K562 (cell line): ENCODE data around the gene RNF123. TPM values are rescaled to one million over a fixed set of nuclear protein-coding genes. Genes with fewer than 3 reads are reported as not detected.

Experiments
- ATAC-seq: fragments of 200-7000 bp; cut with Tn5 transposase; 3 replicates; pipeline ENCODE4 v1.9.1; 2020; ENCODE audit warnings: moderate library complexity
- BruUV-seq: library from RNA; stranded (reverse); fragments of 400-500 nt; replicated peaks from 2 replicates; lab custom pipeline; 2021; lab: Mats Ljungman, UMichigan
- CTCF ChIA-PET: fragments of 300-600 bp; formaldehyde crosslinking; extraction: SDS; loops from one replicate; lab custom pipeline; 2021; ENCODE audit warnings: low intra/inter-chr PET ratio; lab: Yijun Ruan, JAX
- POLR2A ChIA-PET: fragments of 300-600, 350-650 bp; sonication (Branson Sonifier 250); formaldehyde crosslinking; extraction: SDS; loops from one replicate; lab custom pipeline; 2021; ENCODE audit warnings: antibody characterized with exemption, inconsistent platforms; lab: Yijun Ruan, JAX
- DNase-seq, 4 experiments: peaks; one replicate each; pipeline versions ENCODE4 v3.0.0 to v3.0.0-alpha.2; 2011 to 2018; ENCODE audit warnings: low spot score in 3 of 4, mixed read lengths in 3 of 4; ENCODE audit errors: extremely low read depth in 1 of 4
- FAIRE-seq: peaks from 2 replicates; lab custom pipeline; 2011; peaks lifted over from hg19 to GRCh38; lab: Jason Lieb, UNC
- H2AFZ ChIP-seq: 2 replicates; pipeline ENCODE4 v1.6.0; 2011; ENCODE audit warnings: low read depth, low read length, control low read depth, inconsistent platforms
- H3K27ac ChIP-seq: fragments of 200-600 bp; 3 replicates; pipeline ENCODE4 v1.8.0; 2011; ENCODE audit warnings: low read depth, mild to moderate bottlenecking, control low read depth, inconsistent platforms, low read length, moderate library complexity, mixed read lengths; ENCODE audit errors: extremely low read depth
- H3K27me3 ChIP-seq, 2 experiments: fragments of 300-600 bp in 1 of 2; 2 replicates in 1 of 2; 3 replicates in 1 of 2; pipeline versions ENCODE4 v1.6.0 to v1.8.0; 2011; ENCODE audit warnings: inconsistent platforms in 2 of 2, low read length in 2 of 2, mild to moderate bottlenecking in 1 of 2, mixed read lengths in 1 of 2, moderate library complexity in 1 of 2; ENCODE audit not compliant: control insufficient read depth in 2 of 2, insufficient read depth in 2 of 2
- H3K36me3 ChIP-seq: fragments of 300-600 bp; 3 replicates; pipeline ENCODE4 v1.8.0; 2011; ENCODE audit warnings: mild to moderate bottlenecking, low read length, inconsistent platforms; ENCODE audit not compliant: control insufficient read depth, insufficient read depth
- H3K4me1 ChIP-seq, 2 experiments: fragments of 200-600 bp in 1 of 2; replicated peaks in 1 of 2; 2 replicates in 1 of 2; 3 replicates in 1 of 2; pipeline versions ENCODE4 v1.5.1 to v1.8.0; 2011; ENCODE audit warnings: inconsistent platforms in 2 of 2, low read length in 2 of 2, mild to moderate bottlenecking in 1 of 2, mixed read lengths in 1 of 2, moderate library complexity in 1 of 2; ENCODE audit not compliant: control insufficient read depth in 2 of 2, insufficient read depth in 2 of 2
- H3K4me2 ChIP-seq: 2 replicates; pipeline ENCODE4 v1.6.1; 2011; ENCODE audit warnings: low read length, control low read depth, inconsistent platforms, mixed read lengths; ENCODE audit not compliant: insufficient read depth
- H3K4me3 ChIP-seq: fragments of 200-600 bp; sonication (generic), shearing (Covaris generic); 2 replicates; pipeline ENCODE4 v1.5.1; 2016; ENCODE audit warnings: control low read depth, inconsistent platforms
- H3K79me2 ChIP-seq: fragments of 200-600 bp; 3 replicates; pipeline ENCODE4 v1.8.0; 2011; ENCODE audit warnings: low read length, inconsistent platforms; ENCODE audit not compliant: control insufficient read depth, insufficient read depth
- H3K9ac ChIP-seq, 2 experiments: 2 replicates each; pipeline versions ENCODE4 v1.6.0 to v1.6.1; 2011; ENCODE audit warnings: low read depth in 2 of 2, low read length in 2 of 2, control low read depth in 1 of 2, inconsistent platforms in 1 of 2, mild to moderate bottlenecking in 1 of 2, mixed read lengths in 1 of 2; ENCODE audit not compliant: insufficient read depth in 1 of 2
- H3K9me1 ChIP-seq: one replicate; pipeline ENCODE4 v1.6.0; 2011; ENCODE audit warnings: inconsistent platforms, mild to moderate bottlenecking, low read length, moderate library complexity; ENCODE audit not compliant: control insufficient read depth, insufficient read depth
- H3K9me3 ChIP-seq: replicated peaks from 2 replicates; pipeline ENCODE4 v1.5.1; 2011; ENCODE audit warnings: low read depth, low read length, inconsistent platforms; ENCODE audit not compliant: control insufficient read depth, insufficient read depth
- H4K20me1 ChIP-seq: replicated peaks from 2 replicates; pipeline ENCODE4 v1.6.1; 2011; ENCODE audit warnings: low read length, inconsistent platforms, mixed read lengths; ENCODE audit not compliant: control insufficient read depth, insufficient read depth
- ATF3 ChIP-seq, 2 experiments: fragments of 450-650 bp in 1 of 2; sonication (generic) in 1 of 2; formaldehyde crosslinking in 1 of 2; IDR thresholded peaks in 1 of 2; conservative IDR thresholded peaks in 1 of 2; 2 replicates each; pipeline versions ENCODE4 v1.6.1 to v1.8.1; 2016 to 2023; ENCODE audit warnings: mild to moderate bottlenecking in 2 of 2, moderate library complexity in 2 of 2, inconsistent platforms in 1 of 2, missing genetic modification reagents in 1 of 2
- ATF7 ChIP-seq: fragments of 450-650 bp; IDR thresholded peaks from 2 replicates; pipeline ENCODE4 v1.7.1; 2014; ENCODE audit warnings: mild to moderate bottlenecking, moderate library complexity
- CBX5 ChIP-seq: IDR thresholded peaks from 2 replicates; pipeline ENCODE4 v1.6.1; 2014; ENCODE audit warnings: low read depth, borderline replicate concordance
- CCNT2 ChIP-seq: IDR thresholded peaks from 2 replicates; pipeline ENCODE4 v1.6.1; 2011; ENCODE audit warnings: borderline replicate concordance, low read depth, mild to moderate bottlenecking, moderate library complexity, mixed read lengths, low read length; ENCODE audit not compliant: insufficient read length; ENCODE audit errors: extremely low read depth
- CREB1 ChIP-seq, 2 experiments: sonication (generic) in 1 of 2; formaldehyde crosslinking in 1 of 2; IDR thresholded peaks; 2 replicates each; pipeline versions ENCODE4 v1.6.1 to v1.8.0; 2012 to 2022; ENCODE audit warnings: inconsistent platforms in 1 of 2, mild to moderate bottlenecking in 1 of 2, missing genetic modification reagents in 1 of 2, moderate library complexity in 1 of 2
- E4F1 ChIP-seq: fragments of 250-450 bp; sonication (Bioruptor Pico); IDR thresholded peaks from 2 replicates; pipeline ENCODE4 v1.5.0; 2021; ENCODE audit warnings: mild to moderate bottlenecking, borderline replicate concordance
- HMG20B ChIP-seq: fragments of 250-450 bp; sonication (Bioruptor Pico); IDR thresholded peaks from 2 replicates; pipeline ENCODE4 v1.5.0; 2021; ENCODE audit warnings: mild to moderate bottlenecking
- IRF2 ChIP-seq: sonication (generic); formaldehyde crosslinking; IDR thresholded peaks from 2 replicates; pipeline ENCODE4 v1.8.1; 2022; ENCODE audit warnings: mild to moderate bottlenecking, missing genetic modification reagents
- JUN ChIP-seq, 2 experiments: sonication (generic) in 1 of 2; formaldehyde crosslinking in 1 of 2; IDR thresholded peaks; 2 replicates each; pipeline versions ENCODE4 v1.6.1 to v1.8.0; 2012 to 2022; ENCODE audit warnings: borderline replicate concordance in 2 of 2, mild to moderate bottlenecking in 2 of 2, improper control_type of control experiment in 1 of 2, low read depth in 1 of 2, low read length in 1 of 2, missing genetic modification reagents in 1 of 2
- LCOR ChIP-seq: sonication (generic); formaldehyde crosslinking; IDR thresholded peaks from 2 replicates; pipeline ENCODE4 v1.8.0; 2022; ENCODE audit warnings: mild to moderate bottlenecking, missing genetic modification reagents
- POLR2AphosphoS5 ChIP-seq: IDR thresholded peaks from 2 replicates; pipeline ENCODE4 v1.6.1; 2011; ENCODE audit warnings: mild to moderate bottlenecking, low read depth, low read length, moderate library complexity; ENCODE audit not compliant: control insufficient read depth, insufficient read depth
- RBM22 ChIP-seq: fragments of 200-400 bp; formaldehyde crosslinking; IDR thresholded peaks from 2 replicates; pipeline ENCODE4 v1.6.1; 2018; ENCODE audit warnings: low read length, low read depth; ENCODE audit not compliant: poor library complexity, severe bottlenecking
- SRF ChIP-seq, 2 experiments: fragments of 250-450, 450-650 bp in 1 of 2; sonication (Bioruptor Pico) in 1 of 2; sonication (generic) in 1 of 2; formaldehyde crosslinking; IDR thresholded peaks; 2 replicates each; pipeline versions ENCODE4 v1.5.0 to v1.5.1; 2020 to 2022; ENCODE audit warnings: mild to moderate bottlenecking in 1 of 2, missing genetic modification reagents in 1 of 2
- ZBTB26 ChIP-seq: fragments of 450-650 bp; formaldehyde crosslinking; IDR thresholded peaks from 2 replicates; pipeline ENCODE4 v1.4.0; 2022; ENCODE audit warnings: missing genetic modification characterization
- ZEB2 ChIP-seq: fragments of 450-650 bp; IDR thresholded peaks from 2 replicates; pipeline ENCODE4 v1.6.1; 2016
- ZNF384 ChIP-seq: IDR thresholded peaks from 2 replicates; pipeline ENCODE4 v1.6.1; 2012; ENCODE audit warnings: low read depth, low read length, improper control_type of control experiment
- WGBS: fragments of 100-300 bp; shearing (Covaris generic); methylation state at CpG from one replicate; pipeline ENCODE4 v1.1.6; 2016; ENCODE audit warnings: low coverage, mixed read lengths; ENCODE audit not compliant: insufficient coverage; ENCODE audit errors: missing lambda C conversion rate; 5-methylcytosine and 5-hydroxymethylcytosine counted together
- in situ Hi-C: fragments of 300-500 bp; cut with MboI; formaldehyde crosslinking; loops from 4 replicates; pipeline ENCODE4 v1.15.0; 2018; ENCODE audit warnings: inconsistent platforms, mixed read lengths
- intact Hi-C: fragments of 100-400 bp; cut with micrococcal nuclease; formaldehyde crosslinking; loops from 2 replicates; pipeline ENCODE4 v1.14.2; 2022
- polyA plus RNA-seq, 8 experiments: library from polyadenylated mRNA; depleted of rRNA in 4 of 8; stranded (reverse) in 5 of 8; unstranded in 3 of 8; fragments of >200 nt; fragmentation: Nextera tagmentation in 2 of 8; fragmentation: Illumina TruSeq in 1 of 8; extraction: Ambion mirVana in 2 of 8; extraction: Trizol in 1 of 8; gene quantifications; 2 replicates each; pipeline versions ENCODE4 v1.2.1 to v1.2.3, GENCODE V29; 2011 to 2014; ENCODE audit warnings: inconsistent platforms in 1 of 8, missing spikeins in 1 of 8
- total RNA-seq, 7 experiments: library from RNA; depleted of rRNA in 6 of 7; stranded (reverse); fragments of >200 nt in 6 of 7; fragmentation: Illumina TruSeq in 2 of 7; extraction: Trizol in 2 of 7; gene quantifications; 2 replicates each; pipeline versions ENCODE4 v1.2.1 to v1.2.3, GENCODE V29; 2011 to 2021; ENCODE audit warnings: low replicate concordance in 1 of 7

Gene RNF123
- total and polyA plus RNA-seq, 9 of the 15 experiments (the other 6 are each of a cell fraction or from before 2014, with no cell fraction given): 8.7 to 53.1 (median 17.5) TPM

GRCh38 chr3:49715611-49716121, 26.3 kb downstream of the RNF123 start (continued):
- TF ChIP-seq E4F1 (CRISPR knock-in tag) (no peak), ZEB2 (no peak), ATF3 (IDR thresholded peaks at IDR 0.05) (no peak), ATF3 (CRISPR knock-in tag; conservative IDR thresholded peaks at IDR 0.05) (no peak)

- 93% methylated on average over 3 of the region's 7 CpGs for WGBS
- no TSS peak for BruUV-seq
- H3K9me3 ChIP-seq: no peaks in the 10 kb centered on the region
- H2AFZ ChIP-seq: no peak overlapping the region
- H3K4me3 ChIP-seq: no peak overlapping the region
- in situ Hi-C loops: no loop called here
- H4K20me1 ChIP-seq: no peaks in the 10 kb centered on the region
- CTCF ChIA-PET: no interaction called here
- FAIRE-seq (no peak), ATAC-seq (no peak), DNase-seq (no peak)
- H3K9me1 ChIP-seq: no peaks in the 10 kb centered on the region
- H3K4me2 ChIP-seq: no peak overlapping the region
- intact Hi-C loops: no loop called here
- H3K27me3 ChIP-seq: no peaks in the 10 kb centered on the region
- peaks cover 47% of the 10 kb centered on the region; the same call in 2 of the 3 replicates for H3K36me3 ChIP-seq
- no peak overlapping the region for H3K9ac ChIP-seq
- no peaks in the 10 kb centered on the region for H3K79me2 ChIP-seq
- POLR2A ChIA-PET: no interaction called here
- peaks cover 0 to 9% of the 10 kb centered on the region in 2 experiments; a peak in 1 of 5 replicates for H3K4me1 ChIP-seq
- no peak overlapping the region for H3K27ac ChIP-seq
- TF ChIP-seq CBX5: no peak
- TF ChIP-seq POLR2AphosphoS5: no peak
- no peak for TF ChIP-seq SRF (CRISPR knock-in tag; IDR thresholded peaks at IDR 0.05)
- no peak for TF ChIP-seq CCNT2
- no peak for TF ChIP-seq ZBTB26
- TF ChIP-seq LCOR (CRISPR knock-in tag): no peak
- no peak for TF ChIP-seq JUN (IDR thresholded peaks at IDR 0.05; ENCODE audit: borderline replicate concordance, low read depth, low read length)
- TF ChIP-seq JUN (CRISPR knock-in tag; IDR thresholded peaks at IDR 0.05; ENCODE audit: borderline replicate concordance): no peak
- no peak for TF ChIP-seq HMG20B
- no peak for TF ChIP-seq IRF2 (CRISPR knock-in tag)
- TF ChIP-seq CREB1 (IDR thresholded peaks at IDR 0.05): no peak
- TF ChIP-seq CREB1 (CRISPR knock-in tag; IDR thresholded peaks at IDR 0.05): no peak
- no peak for TF ChIP-seq RBM22
- no peak for TF ChIP-seq ATF7
- no peak for TF ChIP-seq ZNF384
These were observed 26.8 kb downstream of the RNF123 start for GRCh38 chr3:49716169-49716568.
